Measurements from ENCODE around the gene SNX9.

Gene SNX9

GRCh38 chr6:157982563-157983405, 159.7 kb downstream of the SNX9 start:
- Mint-ChIP-seq H3K27ac (peak overlapping the region; percentile 53), H3K27me3 (no peaks in the 10 kb centered on the region), H3K36me3 (no peaks in the 10 kb centered on the region), H3K9me3 (no peaks in the 10 kb centered on the region), H3K4me3 (peak overlapping the region; percentile 86), H3K4me1 (peaks cover 14% of the 10 kb centered on the region)
- no peak for DNase-seq (ENCODE audit: low spot score in 2 of 2)
- no peak for ATAC-seq (ENCODE audit: low read depth)

- Mint-ChIP-seq H3K4me1 (peaks cover 14% of the 10 kb centered on the region), H3K36me3 (no peaks in the 10 kb centered on the region), H3K9me3 (no peaks in the 10 kb centered on the region), H3K27ac (peak overlapping the region; percentile 53), H3K4me3 (peak overlapping the region; percentile 86), H3K27me3 (no peaks in the 10 kb centered on the region)
- ATAC-seq (ENCODE audit: low read depth) (no peak), DNase-seq (ENCODE audit: low spot score in 2 of 2) (no peak)
Observed at GRCh38 chr6:157983406-157984119, 160.5 kb downstream of the SNX9 start.

GRCh38 chr6:157984128-157984527, 161.1 kb downstream of the SNX9 start:
- H3K27ac Mint-ChIP-seq: no peak overlapping the region
- DNase-seq (ENCODE audit: low spot score in 2 of 2) (no peak), ATAC-seq (ENCODE audit: low read depth) (no peak)
- H3K36me3 Mint-ChIP-seq: no peaks in the 10 kb centered on the region
- H3K4me1 Mint-ChIP-seq: peaks cover 14% of the 10 kb centered on the region
- no peaks in the 10 kb centered on the region for H3K9me3 Mint-ChIP-seq
- no peaks in the 10 kb centered on the region for H3K27me3 Mint-ChIP-seq
- H3K4me3 Mint-ChIP-seq: no peak overlapping the region

- ATAC-seq (ENCODE audit: low read depth): no peak
- no peak overlapping the region for H3K4me3 Mint-ChIP-seq
- no peak for DNase-seq (ENCODE audit: low spot score in 2 of 2)
- no peaks in the 10 kb centered on the region for H3K27me3 Mint-ChIP-seq
- no peak overlapping the region for H3K27ac Mint-ChIP-seq
- no peaks in the 10 kb centered on the region for H3K9me3 Mint-ChIP-seq
- H3K4me1 Mint-ChIP-seq: peaks cover 16% of the 10 kb centered on the region
- no peaks in the 10 kb centered on the region for H3K36me3 Mint-ChIP-seq
Observed at GRCh38 chr6:157984686-157985225, 161.7 kb downstream of the SNX9 start.

GRCh38 chr6:157985378-157986155, 162.5 kb downstream of the SNX9 start:
- no peak overlapping the region for H3K4me3 Mint-ChIP-seq
- H3K36me3 Mint-ChIP-seq: no peaks in the 10 kb centered on the region
- H3K4me1 Mint-ChIP-seq: peaks cover 17% of the 10 kb centered on the region

GRCh38 chr6:157987788-157988699, 165.0 kb downstream of the SNX9 start:
- ATAC-seq (ENCODE audit: low read depth) (no peak), DNase-seq (ENCODE audit: low spot score in 2 of 2) (no peak)
- Mint-ChIP-seq H3K27ac (no peak overlapping the region), H3K36me3 (peaks cover 2% of the 10 kb centered on the region), H3K4me1 (peaks cover 20% of the 10 kb centered on the region), H3K27me3 (no peaks in the 10 kb centered on the region), H3K9me3 (peaks cover 1% of the 10 kb centered on the region), H3K4me3 (no peak overlapping the region)

More at GRCh38 chr6:157985378-157986155, 162.5 kb downstream of the SNX9 start:
- H3K9me3 Mint-ChIP-seq: no peaks in the 10 kb centered on the region
- DNase-seq (ENCODE audit: low spot score in 2 of 2): no peak
- H3K27me3 Mint-ChIP-seq: no peaks in the 10 kb centered on the region
- no peak overlapping the region for H3K27ac Mint-ChIP-seq
- no peak for ATAC-seq (ENCODE audit: low read depth)

- no peak overlapping the region for H3K27ac Mint-ChIP-seq
Observed at GRCh38 chr6:157988700-157989063, 165.6 kb downstream of the SNX9 start.

GRCh38 chr6:157989541-157990289, 166.7 kb downstream of the SNX9 start:
- Mint-ChIP-seq H3K27me3 (no peaks in the 10 kb centered on the region), H3K27ac (peak overlapping the region; percentile 62), H3K36me3 (peaks cover 2% of the 10 kb centered on the region), H3K4me1 (peaks cover 19% of the 10 kb centered on the region), H3K4me3 (peak overlapping the region; percentile 81), H3K9me3 (peaks cover 1% of the 10 kb centered on the region)
- ATAC-seq (ENCODE audit: low read depth) (no peak), DNase-seq (ENCODE audit: low spot score in 2 of 2) (no peak)

More at GRCh38 chr6:157988700-157989063, 165.6 kb downstream of the SNX9 start:
- H3K9me3 Mint-ChIP-seq: peaks cover 1% of the 10 kb centered on the region
- H3K27me3 Mint-ChIP-seq: no peaks in the 10 kb centered on the region
- DNase-seq (ENCODE audit: low spot score in 2 of 2) (no peak), ATAC-seq (ENCODE audit: low read depth) (no peak)
- H3K4me3 Mint-ChIP-seq: no peak overlapping the region
- peaks cover 17% of the 10 kb centered on the region for H3K4me1 Mint-ChIP-seq
- H3K36me3 Mint-ChIP-seq: peaks cover 2% of the 10 kb centered on the region

- ATAC-seq (ENCODE audit: low read depth): peak; percentile 88
- H3K4me3 Mint-ChIP-seq: peak overlapping the region; percentile 81
- peaks cover 1% of the 10 kb centered on the region for H3K9me3 Mint-ChIP-seq
- H3K4me1 Mint-ChIP-seq: peaks cover 19% of the 10 kb centered on the region
- peak; percentile 25 to 30 for DNase-seq (ENCODE audit: low spot score in 2 of 2)
- H3K36me3 Mint-ChIP-seq: peaks cover 2% of the 10 kb centered on the region
- peak overlapping the region; percentile 62 for H3K27ac Mint-ChIP-seq
- H3K27me3 Mint-ChIP-seq: no peaks in the 10 kb centered on the region
Observed at GRCh38 chr6:157990321-157991066, 167.4 kb downstream of the SNX9 start.

- Mint-ChIP-seq H3K27me3 (no peaks in the 10 kb centered on the region), H3K4me1 (peaks cover 19% of the 10 kb centered on the region), H3K36me3 (peaks cover 2% of the 10 kb centered on the region), H3K27ac (peak overlapping the region; percentile 62), H3K9me3 (peaks cover 1% of the 10 kb centered on the region), H3K4me3 (peak overlapping the region; percentile 81)
- no peak for DNase-seq (ENCODE audit: low spot score in 2 of 2)
- ATAC-seq (ENCODE audit: low read depth): no peak
Observed at GRCh38 chr6:157991067-157991432, 168.0 kb downstream of the SNX9 start.

- Mint-ChIP-seq H3K4me1 (peaks cover 27% of the 10 kb centered on the region), H3K36me3 (peaks cover 4% of the 10 kb centered on the region), H3K27ac (no peak overlapping the region), H3K9me3 (peaks cover 1% of the 10 kb centered on the region), H3K4me3 (no peak overlapping the region), H3K27me3 (no peaks in the 10 kb centered on the region)
- DNase-seq (ENCODE audit: low spot score in 2 of 2) (no peak), ATAC-seq (ENCODE audit: low read depth) (no peak)
Observed at GRCh38 chr6:157993076-157993475, 170.0 kb downstream of the SNX9 start.
